Suprapubic skin (tissue), 4 donors: ENCODE measurements around the gene ACP4.

ENCODE experiments used
- CTCF ChIP-seq, 2 donors: fragments of 200-600 bp in 1 of 2; fragments of 450-650 bp in 1 of 2; sonication (generic) in 1 of 2; IDR thresholded peaks; one replicate each; pipeline ENCODE4 v1.5.1; 2016 to 2019; ENCODE audit warnings: antibody characterized with exemption in 2 of 2, mild to moderate bottlenecking in 1 of 2, moderate library complexity in 1 of 2
- EP300 ChIP-seq: sonication (generic); formaldehyde crosslinking; IDR thresholded peaks from one replicate; pipeline ENCODE4 v1.6.1; 2017; ENCODE audit warnings: antibody characterized with exemption
- POLR2A ChIP-seq, 2 donors: fragments of 450-650 bp; IDR thresholded peaks; one replicate each; pipeline ENCODE4 v1.6.1; 2017; ENCODE audit warnings: antibody characterized with exemption in 2 of 2, mild to moderate bottlenecking in 2 of 2, moderate library complexity in 2 of 2
- POLR2AphosphoS5 ChIP-seq, 3 donors: sonication (generic); formaldehyde crosslinking; IDR thresholded peaks; one replicate each; pipeline ENCODE4 v1.6.1; 2017; ENCODE audit warnings: antibody characterized with exemption in 3 of 3

DNA sequence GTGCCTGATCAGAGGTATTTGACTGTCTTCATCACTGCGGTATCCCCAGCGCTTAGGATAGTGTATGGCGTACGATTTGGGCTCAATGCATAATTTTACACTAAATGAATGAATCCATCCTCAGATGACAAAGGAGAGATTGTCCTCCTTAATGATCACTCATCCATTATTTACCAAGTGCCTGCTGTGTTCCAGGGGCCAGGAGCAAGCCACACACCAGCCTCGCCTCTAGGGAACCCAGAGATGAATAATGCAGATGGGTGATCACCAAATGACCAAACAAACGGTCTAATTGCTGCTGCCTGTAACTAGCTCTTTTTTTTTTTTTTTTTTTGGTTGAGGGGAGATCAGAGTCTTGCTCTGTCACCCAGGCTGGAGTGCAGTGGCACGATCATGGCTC, 25.8 kb upstream of the ACP4 start:
- no peak for TF ChIP-seq CTCF (IDR thresholded peaks at IDR 0.05)
- no peak for TF ChIP-seq POLR2A (IDR thresholded peaks at IDR 0.05)
- no peak for TF ChIP-seq POLR2AphosphoS5 (IDR thresholded peaks at IDR 0.05)
- no peak for TF ChIP-seq EP300
